GM08714 (cell line): ENCODE data around the gene RNF215.

Experiments
- H3K4me3 ChIP-seq: fragments of 200-500 bp; sonication (Bioruptor generic); 2 replicates; pipeline ENCODE4 v1.5.1; 2014; ENCODE audit warnings: mild to moderate bottlenecking, low read length, inconsistent platforms
- ZNF274 ChIP-seq: IDR thresholded peaks from 2 replicates; pipeline ENCODE4 v1.6.1; 2012; ENCODE audit warnings: mild to moderate bottlenecking, low read depth, low read length

The RNF215 gene

GRCh38 chr22:30392661-30393321 is 5.6 kb upstream of the RNF215 start:
- no peak overlapping the region for H3K4me3 ChIP-seq
- no peak for TF ChIP-seq ZNF274

- no peak for TF ChIP-seq ZNF274
Observed at GRCh38 chr22:30390974-30391691, 3.9 kb upstream of the RNF215 start.

GRCh38 chr22:30386608-30386959 is 627 bp downstream of the RNF215 start:
- no peak for TF ChIP-seq ZNF274
- peak overlapping the region; percentile 64 for H3K4me3 ChIP-seq

More at GRCh38 chr22:30390974-30391691, 3.9 kb upstream of the RNF215 start:
- H3K4me3 ChIP-seq = no peak overlapping the region

- H3K4me3 ChIP-seq = no peak overlapping the region
- TF ChIP-seq ZNF274 = no peak
Observed at GRCh38 chr22:30385942-30386341, 1.3 kb downstream of the RNF215 start.

GRCh38 chr22:30383061-30383460 is 4.2 kb downstream of the RNF215 start:
- TF ChIP-seq ZNF274 = no peak
- no peak overlapping the region for H3K4me3 ChIP-seq

- no peak for TF ChIP-seq ZNF274
- no peak overlapping the region for H3K4me3 ChIP-seq
Observed at GRCh38 chr22:30382340-30382739, 4.9 kb downstream of the RNF215 start.

- no peak for TF ChIP-seq ZNF274
- H3K4me3 ChIP-seq = no peak overlapping the region
Observed at GRCh38 chr22:30381264-30381663, 5.9 kb downstream of the RNF215 start.

- no peak for TF ChIP-seq ZNF274
- H3K4me3 ChIP-seq = no peak overlapping the region
Observed at GRCh38 chr22:30380011-30380410, 7.2 kb downstream of the RNF215 start.

- H3K4me3 ChIP-seq = no peak overlapping the region
- TF ChIP-seq ZNF274 = no peak
Observed at GRCh38 chr22:30375312-30375849, 11.8 kb downstream of the RNF215 start.

GRCh38 chr22:30373331-30374325 is 13.6 kb downstream of the RNF215 start:
- H3K4me3 ChIP-seq = no peak overlapping the region
- TF ChIP-seq ZNF274 = no peak

GRCh38 chr22:30372915-30373314 is 14.3 kb downstream of the RNF215 start:
- TF ChIP-seq ZNF274 = no peak
- H3K4me3 ChIP-seq = no peak overlapping the region

GRCh38 chr22:30371981-30372380 is 15.2 kb downstream of the RNF215 start:
- H3K4me3 ChIP-seq = no peak overlapping the region
- no peak for TF ChIP-seq ZNF274

- no peak overlapping the region for H3K4me3 ChIP-seq
- no peak for TF ChIP-seq ZNF274
Observed at GRCh38 chr22:30371321-30371720, 15.9 kb downstream of the RNF215 start.

- no peak overlapping the region for H3K4me3 ChIP-seq
- TF ChIP-seq ZNF274 = no peak
Observed at GRCh38 chr22:30370641-30371230, 16.5 kb downstream of the RNF215 start.
